K562 (cell line): Measurements from ENCODE around the gene RBM27. TPM values are rescaled to one million over a fixed set of nuclear protein-coding genes. Genes with fewer than 3 reads are reported as not detected.
A peak's percentile ranks its signal among the peaks of the same experiment; 100 is the strongest.

Experiments
- ARID2 ChIP-seq: fragments of 450-650 bp; IDR thresholded peaks from 2 replicates; pipeline ENCODE4 v1.6.1; 2017; ENCODE audit warnings: antibody characterized with exemption, mild to moderate bottlenecking
- ARID4B ChIP-seq: sonication (generic); formaldehyde crosslinking; IDR thresholded peaks from 2 replicates; pipeline ENCODE4 v1.8.0; 2022; ENCODE audit warnings: mild to moderate bottlenecking, missing genetic modification reagents
- CREB1 ChIP-seq, 2 experiments: sonication (generic) in 1 of 2; formaldehyde crosslinking in 1 of 2; IDR thresholded peaks; 2 replicates each; pipeline versions ENCODE4 v1.6.1 to v1.8.0; 2012 to 2022; ENCODE audit warnings: inconsistent platforms in 1 of 2, mild to moderate bottlenecking in 1 of 2, missing genetic modification reagents in 1 of 2, moderate library complexity in 1 of 2
- CSDE1 ChIP-seq, 2 experiments: fragments of 450-650 bp; IDR thresholded peaks; 2 replicates each; pipeline ENCODE4 v1.6.1; 2016; ENCODE audit warnings: mild to moderate bottlenecking in 1 of 2
- CTCF ChIP-seq, 3 experiments: IDR thresholded peaks in 2 of 3; conservative IDR thresholded peaks in 1 of 3; 2 replicates each; pipeline ENCODE4 v1.5.1; 2011 to 2012; ENCODE audit warnings: low read length in 3 of 3, mild to moderate bottlenecking in 3 of 3, control low read depth in 2 of 3, improper control_type of control experiment in 1 of 3, inconsistent platforms in 1 of 3, low read depth in 1 of 3, mixed read lengths in 1 of 3, moderate library complexity in 1 of 3; ENCODE audit not compliant: insufficient read depth in 2 of 3
- DIDO1 ChIP-seq: fragments of 450-650 bp; IDR thresholded peaks from 2 replicates; pipeline ENCODE4 v1.6.1; 2016; ENCODE audit warnings: low read depth, missing biosample characterization, missing genetic modification characterization
- ELF1 ChIP-seq: fragments of 200-800 bp; sonication (Bioruptor generic); IDR thresholded peaks from 2 replicates; pipeline ENCODE4 v1.6.1; 2016; ENCODE audit warnings: missing genetic modification characterization, missing compliant biosample characterization
- ETV5 ChIP-seq: sonication (generic); formaldehyde crosslinking; IDR thresholded peaks from 2 replicates; pipeline ENCODE4 v1.4.0; 2020; ENCODE audit warnings: low read depth, mild to moderate bottlenecking, missing genetic modification reagents
- FOXM1 ChIP-seq, 2 experiments: fragments of 450-650 bp in 1 of 2; sonication (generic) in 1 of 2; formaldehyde crosslinking in 1 of 2; IDR thresholded peaks; 2 replicates each; pipeline versions ENCODE4 v1.6.1 to v1.9.0; 2017 to 2022; ENCODE audit warnings: low read depth in 2 of 2, mild to moderate bottlenecking in 2 of 2, missing genetic modification reagents in 1 of 2, moderate library complexity in 1 of 2
- MXI1 ChIP-seq: IDR thresholded peaks from 2 replicates; pipeline ENCODE4 v1.6.1; 2011; ENCODE audit warnings: low read depth, mild to moderate bottlenecking, improper control_type of control experiment, low read length
- ZBTB49 ChIP-seq: sonication (generic); formaldehyde crosslinking; IDR thresholded peaks from 2 replicates; pipeline ENCODE4 v1.8.0; 2022; ENCODE audit warnings: missing genetic modification reagents, mild to moderate bottlenecking, borderline replicate concordance
- ZFP91 ChIP-seq: sonication (generic); formaldehyde crosslinking; IDR thresholded peaks from 2 replicates; pipeline ENCODE4 v1.8.0; 2022; ENCODE audit warnings: mild to moderate bottlenecking, missing genetic modification reagents
- ZNF134 ChIP-seq: fragments of 250-450 bp; sonication (Bioruptor Pico); conservative IDR thresholded peaks from 2 replicates; pipeline ENCODE4 v1.4.0; 2020
- ZNF253 ChIP-seq: fragments of 250-450 bp; sonication (Bioruptor Pico); conservative IDR thresholded peaks from 2 replicates; pipeline ENCODE4 v1.6.1; 2021; ENCODE audit warnings: mild to moderate bottlenecking
- ZNF384 ChIP-seq: IDR thresholded peaks from 2 replicates; pipeline ENCODE4 v1.6.1; 2012; ENCODE audit warnings: low read depth, low read length, improper control_type of control experiment
- ZNF740 ChIP-seq, 3 experiments: fragments of 200-800 bp in 1 of 3; sonication (Bioruptor generic) in 1 of 3; sonication (generic) in 1 of 3; formaldehyde crosslinking in 1 of 3; IDR thresholded peaks; 2 replicates each; pipeline versions ENCODE4 v1.6.1 to v1.8.0; 2016 to 2022; ENCODE audit warnings: mild to moderate bottlenecking in 2 of 3, missing compliant biosample characterization in 2 of 3, missing genetic modification characterization in 2 of 3, missing genetic modification reagents in 1 of 3
- polyA plus RNA-seq, 8 experiments: library from polyadenylated mRNA; depleted of rRNA in 4 of 8; stranded (reverse) in 5 of 8; unstranded in 3 of 8; fragments of >200 nt; fragmentation: Nextera tagmentation in 2 of 8; fragmentation: Illumina TruSeq in 1 of 8; extraction: Ambion mirVana in 2 of 8; extraction: Trizol in 1 of 8; gene quantifications; 2 replicates each; pipeline versions ENCODE4 v1.2.1 to v1.2.3, GENCODE V29; 2011 to 2014; ENCODE audit warnings: inconsistent platforms in 1 of 8, missing spikeins in 1 of 8
- total RNA-seq, 7 experiments: library from RNA; depleted of rRNA in 6 of 7; stranded (reverse); fragments of >200 nt in 6 of 7; fragmentation: Illumina TruSeq in 2 of 7; extraction: Trizol in 2 of 7; gene quantifications; 2 replicates each; pipeline versions ENCODE4 v1.2.1 to v1.2.3, GENCODE V29; 2011 to 2021; ENCODE audit warnings: low replicate concordance in 1 of 7

RBM27 gene
- total and polyA plus RNA-seq, 9 of the 15 experiments (the other 6 are each of a cell fraction or from before 2014, with no cell fraction given) = 5.3 to 45.4 (median 29.1) TPM

GRCh38 chr5:146203872-146204192, 427 bp downstream of the RBM27 start (continued):
- TF ChIP-seq ZBTB49 (CRISPR knock-in tag) (no peak), ARID2 (no peak), CTCF (IDR thresholded peaks at IDR 0.05 in 2 of 3, conservative IDR thresholded peaks at IDR 0.05 in 1 of 3; ENCODE audit: insufficient read depth in 2 of 3, low read depth in 1 of 3, low read length in 3 of 3) (no peak), ELF1 (tag) (no peak), CSDE1 (IDR thresholded peaks at IDR 0.05) (no peak), ZNF134 (CRISPR knock-in tag) (no peak), ETV5 (CRISPR knock-in tag) (no peak), ZFP91 (CRISPR knock-in tag) (no peak), ARID4B (CRISPR knock-in tag) (peak; percentile 9; the same call in 1 of the 2 replicates), ZNF384 (no peak), ZNF253 (CRISPR knock-in tag) (no peak), MXI1 (no peak), DIDO1 (tag) (no peak), CREB1 (IDR thresholded peaks at IDR 0.05) (0 out of 2 replicates have a peak, but pooled peaks have one; percentile 5), CREB1 (CRISPR knock-in tag; IDR thresholded peaks at IDR 0.05) (no peak), ZNF740 (CRISPR knock-in tag; IDR thresholded peaks at IDR 0.05) (peak; percentile 70), ZNF740 (tag; IDR thresholded peaks at IDR 0.05) (peak in 1 of 2 experiments; percentile 71; a peak in 2 of 4 replicates), FOXM1 (IDR thresholded peaks at IDR 0.05; ENCODE audit: low read depth) (no peak), FOXM1 (CRISPR knock-in tag; IDR thresholded peaks at IDR 0.05; ENCODE audit: low read depth) (no peak)
